ENCODE data around the gene ZNF157.

DNA sequence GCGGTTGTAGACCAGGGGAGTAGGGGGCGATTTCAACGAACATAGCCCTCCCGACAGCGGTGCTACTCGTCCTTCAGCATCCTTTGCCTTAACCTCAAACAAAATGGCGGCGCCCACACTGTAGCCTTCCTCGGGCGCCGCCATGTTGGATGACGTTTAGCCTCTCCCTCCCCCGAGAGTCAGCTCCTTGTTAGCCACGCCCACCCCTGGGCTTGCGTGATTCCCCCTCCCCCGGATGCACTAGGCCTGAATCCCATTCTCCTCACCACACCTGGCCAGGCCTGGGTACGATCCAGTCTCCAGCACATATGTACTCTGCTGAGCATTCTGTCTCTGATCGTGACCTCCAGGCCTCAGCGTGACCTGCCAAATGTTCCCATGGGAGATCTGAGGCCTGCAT, 49.0 kb upstream of the ZNF157 start:
- TF ChIP-seq ZNF384 (IDR thresholded peaks at IDR 0.05) (no peak), L3MBTL2 (conservative IDR thresholded peaks at IDR 0.05) (no peak), LEF1 (IDR thresholded peaks at IDR 0.05; ENCODE audit: borderline replicate concordance) (no peak), SUZ12 (IDR thresholded peaks at IDR 0.05) (no peak), HDGF (IDR thresholded peaks at IDR 0.05; ENCODE audit: borderline replicate concordance) (no peak), FOXM1 (IDR thresholded peaks at IDR 0.05; ENCODE audit: borderline replicate concordance) (no peak), TARDBP (IDR thresholded peaks at IDR 0.05) (no peak), FOXA1 (IDR thresholded peaks at IDR 0.05) (no peak), SP1 (IDR thresholded peaks at IDR 0.05) (no peak), NFRKB (IDR thresholded peaks at IDR 0.05) (no peak), ELF4 (IDR thresholded peaks at IDR 0.05) (no peak), FOXK2 (IDR thresholded peaks at IDR 0.05) (no peak)
- TF ChIP-seq, protein P1, sequence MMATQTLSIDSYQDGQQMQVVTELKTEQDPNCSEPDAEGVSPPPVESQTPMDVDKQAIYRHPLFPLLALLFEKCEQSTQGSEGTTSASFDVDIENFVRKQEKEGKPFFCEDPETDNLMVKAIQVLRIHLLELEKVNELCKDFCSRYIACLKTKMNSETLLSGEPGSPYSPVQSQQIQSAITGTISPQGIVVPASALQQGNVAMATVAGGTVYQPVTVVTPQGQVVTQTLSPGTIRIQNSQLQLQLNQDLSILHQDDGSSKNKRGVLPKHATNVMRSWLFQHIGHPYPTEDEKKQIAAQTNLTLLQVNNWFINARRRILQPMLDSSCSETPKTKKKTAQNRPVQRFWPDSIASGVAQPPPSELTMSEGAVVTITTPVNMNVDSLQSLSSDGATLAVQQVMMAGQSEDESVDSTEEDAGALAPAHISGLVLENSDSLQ (IDR thresholded peaks at IDR 0.05) = no peak
